ENCODE results near the gene KLF3. TPM values are rescaled to one million over a fixed set of nuclear protein-coding genes. Genes with fewer than 3 reads are reported as not detected.

The KLF3 gene
- total RNA-seq, 1 experiment from 2014 or later = 5.7 TPM

DNA sequence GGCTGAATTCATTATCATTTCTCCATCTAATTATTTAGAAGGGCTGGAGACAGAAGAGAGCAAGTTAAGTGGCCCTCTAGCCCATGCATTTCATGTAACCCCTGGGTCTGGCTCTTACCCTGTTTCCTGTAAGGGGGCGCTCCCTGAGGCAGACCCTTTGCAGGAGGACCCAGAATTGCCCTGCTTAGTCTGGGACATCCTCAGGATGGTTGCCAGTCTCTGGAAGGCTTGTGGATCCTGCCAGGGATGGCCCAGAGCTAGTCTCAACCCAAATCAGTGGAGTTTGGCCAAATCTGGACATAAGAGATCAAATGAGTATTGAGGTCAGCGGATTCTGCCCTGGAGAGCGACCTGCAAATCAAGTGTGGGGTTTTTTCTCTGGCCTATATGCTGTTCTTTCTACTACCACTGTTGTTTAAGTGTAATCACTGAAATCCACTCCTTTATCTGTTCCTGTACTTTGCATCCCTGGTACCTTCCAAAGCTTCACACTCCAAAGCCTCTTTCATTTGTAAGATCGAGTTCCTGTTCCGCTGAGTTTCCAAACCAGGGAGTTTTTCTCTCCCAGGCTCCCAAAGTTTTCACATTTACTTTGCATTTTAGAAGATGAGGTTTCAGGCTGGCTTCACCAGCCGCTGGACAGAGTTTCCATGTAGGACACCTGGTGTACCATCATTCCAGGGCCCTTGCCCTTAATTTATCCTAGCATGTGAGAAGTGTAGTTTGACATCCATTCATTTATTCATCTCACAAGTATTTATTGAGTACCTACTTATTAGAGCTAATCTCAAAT is 6.3 kb downstream of the KLF3 start:
- DNase-seq (ENCODE audit: low read depth) = no peak
- in situ Hi-C loops (cut with HindIII; ENCODE audit: low pct_unique_long_range_greater_than_20kb, low sequenced_read_pairs) = no loop called here

DNA sequence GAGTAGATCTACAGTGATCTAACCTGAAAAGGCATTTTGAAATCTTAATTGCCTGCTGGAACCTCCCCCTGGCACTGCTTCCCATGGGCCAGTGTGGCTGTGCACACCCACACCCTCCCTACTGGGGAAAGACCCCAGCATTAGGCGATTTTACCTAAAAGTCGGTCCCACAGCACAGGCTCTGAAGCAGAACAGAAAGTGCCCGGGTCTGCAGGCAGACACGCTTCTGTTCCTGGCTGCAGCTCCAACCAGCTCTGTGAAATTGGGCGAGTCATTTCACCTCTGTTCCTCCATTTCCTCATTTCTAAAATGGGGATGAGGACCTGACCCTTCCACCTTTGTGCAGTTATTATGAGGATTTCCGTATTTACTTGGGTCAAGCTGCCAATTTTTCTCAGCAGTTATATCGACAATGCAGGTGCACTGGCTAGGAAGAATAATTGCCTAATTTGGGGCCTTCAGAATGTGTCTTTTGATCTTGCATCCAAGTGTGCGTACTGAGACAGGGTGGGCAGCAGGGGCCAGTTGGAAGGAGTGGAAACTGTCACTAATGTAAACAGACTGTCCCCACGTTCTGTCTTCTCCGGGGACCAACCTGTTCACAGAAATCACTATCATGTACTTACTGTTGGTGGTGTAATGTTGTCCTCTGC is 7.1 kb downstream of the KLF3 start:
- no peak for DNase-seq (ENCODE audit: low read depth)
- in situ Hi-C loops (cut with HindIII; ENCODE audit: low pct_unique_long_range_greater_than_20kb, low sequenced_read_pairs) = no loop called here

GRCh38 chr4:38671592-38671940 is 7.6 kb downstream of the KLF3 start:
- in situ Hi-C loops (cut with HindIII; ENCODE audit: low pct_unique_long_range_greater_than_20kb, low sequenced_read_pairs) = no loop called here
- no peak for DNase-seq (ENCODE audit: low read depth)

DNA sequence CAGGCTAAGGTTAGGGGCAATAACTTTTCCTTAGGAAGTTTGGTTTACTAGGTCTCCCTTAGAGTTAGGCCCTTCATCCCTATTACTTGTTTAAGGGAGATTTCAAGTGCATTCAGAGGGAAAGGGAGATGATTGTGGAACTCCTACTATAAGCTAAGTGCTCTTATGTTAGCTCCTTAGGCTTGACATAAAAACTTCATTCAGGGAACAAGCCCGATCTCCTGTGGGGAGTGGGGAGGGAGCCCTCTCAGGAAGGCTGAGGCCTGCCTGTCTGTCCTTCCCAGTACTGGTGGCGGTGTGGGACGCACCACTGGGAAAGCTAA is 8.0 kb downstream of the KLF3 start:
- in situ Hi-C loops (cut with HindIII; ENCODE audit: low pct_unique_long_range_greater_than_20kb, low sequenced_read_pairs) = no loop called here

DNA sequence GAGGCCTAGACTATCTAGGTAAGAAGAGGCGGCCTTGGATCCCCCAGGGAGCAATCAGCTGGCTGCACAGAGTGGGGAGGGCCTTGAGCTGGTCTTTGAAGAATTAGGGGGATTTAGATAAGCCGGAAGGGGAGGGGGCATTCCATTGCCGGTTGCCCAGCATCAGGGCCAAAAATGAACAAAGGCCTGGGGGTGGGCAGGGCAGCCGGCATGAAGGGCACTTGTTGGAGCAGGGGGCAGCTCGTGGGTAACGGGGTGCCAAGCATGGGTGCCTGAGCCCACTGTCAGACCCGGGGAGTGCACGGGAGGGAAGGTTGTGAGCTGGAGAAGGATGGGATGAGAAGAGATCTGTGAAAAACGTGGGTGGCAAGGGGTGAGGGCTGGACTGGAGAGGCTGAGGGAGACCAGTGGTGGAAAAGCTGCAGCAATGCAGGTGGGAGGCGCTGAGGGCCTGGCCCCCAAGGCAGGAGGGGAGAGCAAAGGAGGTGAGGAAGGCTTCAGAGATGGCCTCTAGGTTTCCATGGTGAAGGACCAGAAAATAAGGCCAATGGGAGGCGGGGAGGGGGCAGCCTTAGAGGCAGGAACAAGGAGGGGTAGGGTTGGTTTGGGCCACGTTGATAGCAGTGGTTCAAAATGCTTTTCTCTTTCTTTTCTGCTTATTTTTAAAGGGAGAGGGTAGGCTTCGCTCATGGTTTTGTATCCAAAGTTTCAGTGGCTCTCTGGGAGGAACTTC is 8.6 kb downstream of the KLF3 start:
- in situ Hi-C loops (cut with HindIII; ENCODE audit: low pct_unique_long_range_greater_than_20kb, low sequenced_read_pairs) = no loop called here
- DNase-seq (ENCODE audit: low read depth) = no peak

More for the DNA sequence above, 8.0 kb downstream of the KLF3 start:
- no peak for DNase-seq (ENCODE audit: low read depth)

DNA sequence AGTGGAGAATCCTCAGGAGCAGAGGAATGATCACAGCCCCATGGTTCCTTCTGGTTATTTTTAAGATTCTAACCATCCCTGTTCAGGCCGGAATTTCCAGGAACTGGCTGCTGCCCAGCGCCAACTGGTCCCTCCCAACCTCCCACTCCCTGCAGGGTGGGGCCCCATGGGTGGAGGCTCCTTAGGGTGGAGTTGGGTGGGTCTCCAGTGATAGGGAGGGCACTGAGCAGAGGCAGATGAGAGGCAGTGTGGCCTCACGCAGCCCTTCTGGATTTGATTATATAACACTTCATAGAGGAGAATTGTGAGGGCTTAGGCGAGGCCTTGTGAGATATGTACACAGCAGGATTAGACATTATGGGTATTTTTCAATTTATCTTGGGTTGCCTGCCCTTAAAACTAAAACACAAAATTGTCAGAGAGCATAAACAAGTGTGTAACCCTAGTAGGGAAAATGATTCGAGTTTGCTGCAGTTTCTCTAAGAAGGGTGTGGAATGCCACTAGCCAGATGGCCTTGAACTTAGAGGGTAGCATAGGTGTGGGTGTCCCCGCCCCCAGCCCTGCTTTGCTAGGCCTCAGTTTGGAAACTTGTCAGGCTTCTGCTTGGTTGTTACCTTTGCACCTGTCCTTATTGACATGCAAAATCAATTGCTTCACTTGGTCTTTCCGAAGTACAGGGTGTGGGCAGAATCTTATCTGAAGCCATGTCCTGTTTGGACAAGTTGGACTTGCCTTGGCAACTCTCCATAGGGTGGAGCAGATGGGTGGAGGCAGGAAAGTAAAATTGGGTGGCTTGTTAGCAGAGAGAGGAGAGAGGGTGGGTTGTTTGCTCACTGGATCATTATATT is 9.4 kb downstream of the KLF3 start:
- in situ Hi-C loops (cut with HindIII; ENCODE audit: low pct_unique_long_range_greater_than_20kb, low sequenced_read_pairs) = no loop called here
- DNase-seq (ENCODE audit: low read depth) = peak; percentile 43

GRCh38 chr4:38674258-38675144 is 10.5 kb downstream of the KLF3 start:
- DNase-seq (ENCODE audit: low read depth) = peak; percentile 81
- in situ Hi-C loops (cut with HindIII; ENCODE audit: low pct_unique_long_range_greater_than_20kb, low sequenced_read_pairs) = no loop called here

DNA sequence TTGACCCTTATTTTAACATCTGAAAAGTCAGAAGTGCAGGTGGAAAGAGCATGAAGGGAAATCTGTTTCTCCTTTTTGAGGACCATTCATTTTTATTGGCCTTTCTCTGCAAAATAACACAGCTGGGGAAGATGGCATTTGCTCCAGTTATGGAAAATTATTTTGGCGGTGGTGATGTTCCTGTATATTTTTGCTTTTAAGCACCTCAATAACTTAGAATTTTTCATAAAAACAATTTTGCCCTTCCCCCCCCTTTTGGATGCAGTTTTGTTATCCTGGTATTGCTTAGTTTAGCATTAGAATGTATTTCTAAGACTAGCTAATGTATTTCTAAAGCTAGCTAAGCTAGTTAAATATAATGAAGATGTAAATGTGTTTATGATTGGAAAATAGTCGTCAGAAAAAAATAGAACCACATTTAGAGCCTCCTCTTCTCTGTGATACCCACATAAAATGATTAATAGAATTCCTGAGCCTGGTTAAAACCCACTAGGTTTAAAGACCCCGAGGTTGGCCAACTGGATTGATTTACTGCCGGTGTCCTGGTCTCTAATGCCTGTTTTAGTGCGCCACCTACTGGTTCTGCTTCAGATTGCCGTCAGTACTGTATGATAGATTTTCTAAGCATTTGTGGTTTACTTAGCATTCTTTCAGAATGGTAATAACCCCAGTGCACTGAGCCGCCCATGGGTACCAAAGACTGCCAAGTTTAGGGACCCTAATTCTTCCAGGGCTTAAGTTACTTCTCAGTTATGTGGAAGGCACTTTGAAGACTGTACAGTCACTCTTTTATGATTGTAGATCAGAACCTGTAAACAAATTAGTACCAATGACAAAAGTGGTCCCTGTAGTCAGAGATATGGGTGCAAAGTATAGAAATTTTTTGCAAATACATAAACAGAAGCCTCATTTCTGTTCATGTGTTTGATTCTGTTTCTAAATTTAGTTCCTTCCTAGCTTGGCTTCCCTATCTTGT is 11.4 kb downstream of the KLF3 start:
- in situ Hi-C loops (cut with HindIII; ENCODE audit: low pct_unique_long_range_greater_than_20kb, low sequenced_read_pairs) = no loop called here
- DNase-seq (ENCODE audit: low read depth) = peak; percentile 73

DNA sequence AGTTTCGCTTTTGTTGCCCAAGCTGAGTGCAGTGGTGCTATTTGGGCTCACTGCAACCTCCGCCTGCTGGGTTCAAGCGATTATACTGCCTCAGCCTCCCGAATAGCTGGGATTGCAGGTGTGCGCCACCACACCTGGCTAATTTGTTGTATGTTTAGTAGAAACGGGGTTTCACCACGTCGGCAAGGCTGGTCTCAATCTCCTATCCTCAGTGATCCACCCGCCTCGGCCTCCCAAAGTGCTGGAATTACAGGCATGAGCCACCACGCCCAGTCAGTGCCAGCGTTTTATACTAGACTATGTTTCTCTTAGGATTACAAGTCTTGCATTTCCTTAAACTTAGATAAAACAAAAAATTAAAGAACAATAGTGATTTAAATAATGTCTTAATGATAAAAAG is 13.0 kb downstream of the KLF3 start:
- in situ Hi-C loops (cut with HindIII; ENCODE audit: low pct_unique_long_range_greater_than_20kb, low sequenced_read_pairs) = no loop called here
- no peak for DNase-seq (ENCODE audit: low read depth)

- in situ Hi-C loops (cut with HindIII; ENCODE audit: low pct_unique_long_range_greater_than_20kb, low sequenced_read_pairs) = no loop called here
- DNase-seq (ENCODE audit: low read depth) = no peak
These were observed 13.4 kb downstream of the KLF3 start for GRCh38 chr4:38677441-38677840.

DNA sequence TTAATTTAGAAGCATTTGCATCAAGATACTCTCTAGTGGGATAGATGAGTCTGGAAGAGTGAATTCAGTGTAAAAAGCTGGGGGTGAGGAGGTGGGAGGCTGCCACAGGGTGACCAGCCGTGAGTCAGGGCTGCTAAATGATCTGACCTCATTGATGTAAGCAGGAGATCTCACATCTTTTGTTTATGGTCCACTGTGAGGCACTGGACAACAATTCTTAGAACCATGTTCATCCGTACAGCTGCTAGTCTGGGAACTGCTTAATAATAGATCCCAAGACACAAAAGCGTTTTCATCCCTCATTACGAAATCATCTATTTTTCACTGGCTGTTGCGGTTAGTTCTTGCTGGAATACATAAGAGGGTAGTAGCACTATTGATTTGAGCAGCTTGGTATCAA is 14.1 kb downstream of the KLF3 start:
- in situ Hi-C loops (cut with HindIII; ENCODE audit: low pct_unique_long_range_greater_than_20kb, low sequenced_read_pairs) = no loop called here
- no peak for DNase-seq (ENCODE audit: low read depth)

DNA sequence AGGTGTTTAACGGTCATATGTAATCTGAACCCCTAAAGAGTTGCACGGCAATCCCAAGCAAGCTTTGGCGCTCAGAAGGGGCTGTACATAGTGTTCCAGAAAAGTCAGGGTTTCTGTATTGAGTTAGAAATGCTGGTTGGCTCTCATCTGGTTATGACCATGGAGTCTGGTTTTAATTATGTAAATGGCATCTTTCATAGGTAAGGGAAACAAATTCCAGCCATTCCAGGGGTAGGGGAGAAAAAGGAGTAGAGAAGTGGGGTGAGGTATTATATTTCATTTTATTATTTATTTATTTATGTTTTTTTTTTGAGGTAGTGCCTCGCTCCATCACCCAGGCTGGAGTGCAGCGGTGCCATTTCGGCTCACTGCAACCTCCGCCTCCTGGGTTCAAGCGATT is 15.9 kb downstream of the KLF3 start:
- in situ Hi-C loops (cut with HindIII; ENCODE audit: low pct_unique_long_range_greater_than_20kb, low sequenced_read_pairs) = no loop called here

DNA sequence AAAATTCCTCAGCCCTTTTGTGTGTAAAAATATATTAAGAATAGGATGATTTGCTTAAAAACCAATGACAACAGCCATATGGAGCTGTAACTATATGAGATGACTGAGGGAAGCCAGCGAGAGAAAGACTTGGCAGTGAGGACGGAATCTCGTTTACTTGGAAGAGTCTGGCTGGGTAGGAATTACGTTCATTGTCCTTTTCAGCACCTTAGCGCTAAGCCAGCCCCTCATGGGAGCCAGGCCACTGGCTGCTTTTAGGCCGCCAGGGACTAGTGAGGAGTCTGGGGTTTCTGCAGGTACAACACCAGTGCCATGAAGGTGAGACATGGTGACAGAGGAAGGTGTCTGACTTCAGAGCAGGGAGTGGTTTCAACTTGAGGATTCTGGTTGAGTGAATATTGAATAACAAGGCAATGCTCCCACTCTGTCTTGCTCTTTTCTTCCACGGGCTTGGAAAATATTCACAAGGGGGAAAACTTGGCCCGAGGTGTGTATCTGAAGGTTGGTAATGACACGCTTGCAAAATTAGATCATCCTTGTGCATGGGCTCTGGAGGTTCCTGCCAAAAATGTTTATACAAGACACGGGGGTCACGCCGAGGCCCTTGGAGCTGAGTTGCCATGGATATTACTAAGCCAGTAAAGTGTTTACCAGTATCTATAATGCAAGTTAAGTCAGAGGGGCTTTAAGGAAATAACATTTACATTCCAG is 17.4 kb downstream of the KLF3 start:
- in situ Hi-C loops (cut with HindIII; ENCODE audit: low pct_unique_long_range_greater_than_20kb, low sequenced_read_pairs) = no loop called here
- DNase-seq (ENCODE audit: low read depth) = no peak

More for the DNA sequence above, 15.9 kb downstream of the KLF3 start:
- no peak for DNase-seq (ENCODE audit: low read depth)

DNA sequence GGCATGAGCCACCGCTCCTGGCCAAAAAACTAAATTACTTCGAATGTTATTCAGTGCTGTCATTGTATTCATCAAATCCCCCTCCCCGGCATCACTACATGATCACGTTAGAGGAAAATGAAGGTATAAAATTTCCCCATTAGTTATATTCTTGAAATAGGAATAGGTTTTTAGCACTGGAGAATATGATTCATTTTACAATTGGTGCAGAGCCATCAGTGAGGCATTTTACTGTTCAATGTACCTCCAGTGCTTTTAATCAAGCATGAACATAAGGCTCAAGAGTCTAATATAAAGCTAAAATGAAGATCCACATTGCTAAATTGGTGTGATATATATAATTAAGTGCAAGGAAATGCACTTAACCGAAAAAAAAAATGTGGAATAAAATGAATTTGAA is 18.3 kb downstream of the KLF3 start:
- DNase-seq (ENCODE audit: low read depth) = no peak

DNA sequence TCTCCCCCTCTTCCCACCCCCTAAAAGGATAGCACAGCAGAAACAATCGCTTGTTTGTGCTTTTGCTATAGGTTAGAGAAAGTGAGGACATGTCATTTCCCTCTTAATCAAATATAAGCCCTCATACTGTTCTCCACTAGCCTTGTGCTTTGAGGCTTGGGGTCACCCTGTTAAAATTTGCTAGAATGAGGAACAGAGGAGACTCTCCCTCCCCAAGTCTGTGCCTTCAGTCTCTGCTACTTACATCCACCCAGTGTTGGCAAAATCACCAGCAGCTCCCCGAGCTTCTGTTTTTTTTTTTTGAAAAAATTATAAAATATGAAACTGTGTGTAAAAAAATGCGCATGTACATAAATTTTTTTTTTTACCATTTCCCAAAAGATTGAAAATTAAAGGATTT is 19.3 kb downstream of the KLF3 start:
- in situ Hi-C loops (cut with HindIII; ENCODE audit: low pct_unique_long_range_greater_than_20kb, low sequenced_read_pairs) = no loop called here
- DNase-seq (ENCODE audit: low read depth) = no peak

More for the DNA sequence above, 18.3 kb downstream of the KLF3 start:
- in situ Hi-C loops (cut with HindIII; ENCODE audit: low pct_unique_long_range_greater_than_20kb, low sequenced_read_pairs) = no loop called here

- no peak for DNase-seq (ENCODE audit: low read depth)
These were observed 20.3 kb downstream of the KLF3 start for GRCh38 chr4:38684271-38684670.

More at GRCh38 chr4:38684271-38684670, 20.3 kb downstream of the KLF3 start:
- in situ Hi-C loops (cut with HindIII; ENCODE audit: low pct_unique_long_range_greater_than_20kb, low sequenced_read_pairs) = no loop called here
